H1 (cell line): ENCODE data around the gene CS. TPM values are rescaled to one million over a fixed set of nuclear protein-coding genes. Genes with fewer than 3 reads are reported as not detected.

Experiments used
- BACH1 ChIP-seq: IDR thresholded peaks from 2 replicates; pipeline ENCODE4 v1.6.1; 2012; ENCODE audit warnings: low read length, improper control_type of control experiment
- BCL11A ChIP-seq, 2 experiments: IDR thresholded peaks; one replicate each; pipeline ENCODE4 v1.6.1; 2011; ENCODE audit warnings: low read depth in 2 of 2, low read length in 2 of 2, mild to moderate bottlenecking in 2 of 2
- BRCA1 ChIP-seq: IDR thresholded peaks from 2 replicates; pipeline ENCODE4 v1.6.1; 2012; ENCODE audit warnings: low read depth, low read length, improper control_type of control experiment
- CTCF ChIP-seq, 3 experiments: IDR thresholded peaks; 1 replicate in 2 of 3; 2 replicates in 1 of 3; pipeline versions ENCODE4 v1.5.1 to v1.6.1; 2011; ENCODE audit warnings: low read length in 3 of 3, mild to moderate bottlenecking in 3 of 3, inconsistent platforms in 2 of 3, low read depth in 1 of 3, moderate library complexity in 1 of 3; ENCODE audit not compliant: insufficient read depth in 1 of 3; ENCODE audit errors: control extremely low read depth in 1 of 3
- EZH2 ChIP-seq: fragments of 200-600 bp; sonication (generic); IDR thresholded peaks from 2 replicates; pipeline ENCODE4 v1.7.1; 2012; ENCODE audit warnings: low read depth, mild to moderate bottlenecking, moderate library complexity, low read length, inconsistent platforms; ENCODE audit not compliant: severe bottlenecking
- FOSL1 ChIP-seq: IDR thresholded peaks from 2 replicates; pipeline ENCODE4 v1.6.1; 2011; ENCODE audit warnings: mild to moderate bottlenecking, low read depth, low read length, moderate library complexity; ENCODE audit not compliant: insufficient read depth
- HDAC2 ChIP-seq, 2 experiments: fragments of 300-600 bp in 1 of 2; sonication (generic) in 1 of 2; IDR thresholded peaks; 2 replicates each; pipeline ENCODE4 v1.6.1; 2011 to 2012; ENCODE audit warnings: low read depth in 2 of 2, low read length in 2 of 2, mild to moderate bottlenecking in 2 of 2, moderate library complexity in 2 of 2, borderline replicate concordance in 1 of 2, inconsistent platforms in 1 of 2
- JUN ChIP-seq: IDR thresholded peaks from 2 replicates; pipeline ENCODE4 v1.6.1; 2011; ENCODE audit warnings: low read depth, mild to moderate bottlenecking, improper control_type of control experiment, low read length
- JUND ChIP-seq: IDR thresholded peaks from 2 replicates; pipeline ENCODE4 v1.6.1; 2011; ENCODE audit warnings: mild to moderate bottlenecking, improper control_type of control experiment, low read length
- KDM4A ChIP-seq: IDR thresholded peaks from one replicate; pipeline ENCODE4 v1.7.1; 2012; ENCODE audit warnings: low read depth, mild to moderate bottlenecking, moderate library complexity, low read length, inconsistent platforms; ENCODE audit not compliant: severe bottlenecking
- MAFK ChIP-seq: IDR thresholded peaks from 2 replicates; pipeline ENCODE4 v1.6.1; 2012; ENCODE audit warnings: low read depth, mild to moderate bottlenecking, improper control_type of control experiment, low read length
- PHF8 ChIP-seq: fragments of 200-600 bp; sonication (generic); conservative IDR thresholded peaks from 2 replicates; pipeline ENCODE4 v1.7.1; 2012; ENCODE audit warnings: low read depth, mild to moderate bottlenecking, inconsistent platforms, low read length, moderate library complexity
- POLR2AphosphoS5 ChIP-seq: IDR thresholded peaks from 2 replicates; pipeline ENCODE4 v1.6.1; 2011; ENCODE audit warnings: low read depth, low read length
- RAD21 ChIP-seq, 2 experiments: IDR thresholded peaks in 1 of 2; conservative IDR thresholded peaks in 1 of 2; 2 replicates each; pipeline ENCODE4 v1.6.1; 2011; ENCODE audit warnings: low read depth in 2 of 2, low read length in 2 of 2, improper control_type of control experiment in 1 of 2, inconsistent platforms in 1 of 2, mild to moderate bottlenecking in 1 of 2, moderate library complexity in 1 of 2
- SIRT6 ChIP-seq: IDR thresholded peaks from one replicate; pipeline ENCODE4 v1.7.1; 2012; ENCODE audit warnings: low read length, inconsistent platforms
- SP2 ChIP-seq: IDR thresholded peaks from 2 replicates; pipeline ENCODE4 v1.6.1; 2012; ENCODE audit warnings: mild to moderate bottlenecking, low read length, inconsistent platforms
- SP4 ChIP-seq: IDR thresholded peaks from 2 replicates; pipeline ENCODE4 v1.6.1; 2012; ENCODE audit warnings: low read length, inconsistent platforms
- SUZ12 ChIP-seq: fragments of 200-600 bp; sonication (generic); IDR thresholded peaks from 2 replicates; pipeline ENCODE4 v1.6.1; 2012; ENCODE audit warnings: mild to moderate bottlenecking, inconsistent platforms, low read length, moderate library complexity, mixed read lengths
- TAF1 ChIP-seq: IDR thresholded peaks from 2 replicates; pipeline ENCODE4 v1.6.1; 2011; ENCODE audit warnings: mild to moderate bottlenecking, low read depth, low read length
- TCF12 ChIP-seq: IDR thresholded peaks from 2 replicates; pipeline ENCODE4 v1.6.1; 2011; ENCODE audit warnings: low read depth, mild to moderate bottlenecking, low read length
- TEAD4 ChIP-seq: IDR thresholded peaks from 2 replicates; pipeline ENCODE4 v1.6.1; 2012; ENCODE audit warnings: low read depth, low read length, inconsistent platforms, mixed read lengths
- YY1 ChIP-seq: IDR thresholded peaks from 2 replicates; pipeline ENCODE4 v1.6.1; 2011; ENCODE audit warnings: low read depth, mild to moderate bottlenecking, low read length
- ZNF274 ChIP-seq: IDR thresholded peaks from 2 replicates; pipeline ENCODE4 v1.7.0; 2012; ENCODE audit warnings: low read length, borderline replicate concordance; ENCODE audit errors: extremely low read depth
- polyA plus RNA-seq, 7 experiments: library from polyadenylated mRNA; depleted of rRNA in 3 of 7; stranded (reverse) in 5 of 7; unstranded in 2 of 7; fragments of >200 nt in 5 of 7; fragments of 200-250 nt in 2 of 7; gene quantifications; 1 replicate in 5 of 7; 2 replicates in 1 of 7; 4 replicates in 1 of 7; pipeline versions ENCODE4 v1.2.1 to v1.2.3, GENCODE V29; 2011 to 2013; ENCODE audit warnings: missing spikeins in 2 of 7, mixed read lengths in 2 of 7
- total RNA-seq: library from RNA; stranded (reverse); fragmentation: NEBNext Ultra II Directional; extraction: Animal tissue kit (Norgen Biotek cat#: 25700); gene quantifications from 2 replicates; pipeline ENCODE4 v1.2.1, GENCODE V29; 2021

Gene CS
- total and polyA plus RNA-seq, 2 of the 8 experiments (the other 6 are each of a cell fraction or from before 2014, with no cell fraction given), result 96.6 to 238 TPM

DNA sequence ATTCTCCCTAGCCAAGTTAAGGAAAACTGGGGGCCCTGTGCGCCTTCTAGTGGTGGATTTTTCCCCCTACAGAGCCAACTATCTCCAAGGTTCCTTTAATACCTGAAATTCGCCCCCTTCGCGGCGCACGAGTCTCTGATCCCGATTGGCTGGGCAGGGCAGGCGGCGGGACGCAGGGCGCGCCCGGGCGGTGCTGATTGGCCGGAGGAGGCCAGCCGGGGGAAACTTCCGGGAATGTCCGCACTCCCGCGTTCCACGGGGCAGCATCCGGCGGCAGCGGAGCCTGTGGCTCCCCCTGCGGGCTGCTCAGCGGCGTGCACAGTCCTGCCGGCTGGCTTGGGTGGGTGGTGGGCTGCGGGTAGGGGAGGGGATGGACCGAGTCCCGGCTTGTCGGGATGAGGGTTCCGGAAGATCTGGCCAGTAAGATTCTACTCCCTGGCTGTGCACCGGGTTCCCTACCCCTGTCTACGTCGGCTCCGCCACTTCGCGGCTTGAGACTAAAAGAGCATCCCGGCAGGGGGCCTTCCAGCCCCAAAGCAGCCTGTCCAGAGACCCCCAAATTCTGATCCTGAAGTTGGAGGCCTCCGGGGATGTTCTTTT lies 75.9 kb downstream of the CS start, which contains the start of gene NABP2 (continued):
- TF ChIP-seq EZH2 (no peak), SP4 (no peak), SUZ12 (no peak), TCF12 (no peak), FOSL1 (no peak), JUND (peak; percentile 52; the same call in 1 of the 2 replicates), SP2 (peak; percentile 41; the same call in 1 of the 2 replicates), BACH1 (no peak), BCL11A (IDR thresholded peaks at IDR 0.05; ENCODE audit: low read depth in 2 of 2, low read length in 2 of 2) (no peak), POLR2AphosphoS5 (no peak), BRCA1 (no peak), YY1 (peak; percentile 19; the same call in 1 of the 2 replicates), HDAC2 (IDR thresholded peaks at IDR 0.05; ENCODE audit: borderline replicate concordance in 1 of 2, low read depth in 2 of 2, low read length in 2 of 2) (0 out of 4 replicates have a peak, but pooled peaks of 1 of the 2 experiments have one; percentile 31), RAD21 (IDR thresholded peaks at IDR 0.05 in 1 of 2, conservative IDR thresholded peaks at IDR 0.05 in 1 of 2; ENCODE audit: low read depth in 2 of 2, low read length in 2 of 2) (peak; percentile 39), JUN (no peak), MAFK (no peak), SIRT6 (no peak), TEAD4 (peak; percentile 83; the same call in 1 of the 2 replicates), TAF1 (peak; percentile 44; the same call in 1 of the 2 replicates), KDM4A (peak; percentile 51), CTCF (IDR thresholded peaks at IDR 0.05; ENCODE audit: control extremely low read depth in 1 of 3, insufficient read depth in 1 of 3, low read depth in 1 of 3, low read length in 3 of 3) (peak; percentile 70 to 79 (median 78)), PHF8 (peak; percentile 54; the same call in 1 of the 2 replicates), ZNF274 (no peak)
